ENCODE data around the gene PSMD12.
A peak's percentile ranks its signal among the peaks of the same experiment; 100 is the strongest.

DNA sequence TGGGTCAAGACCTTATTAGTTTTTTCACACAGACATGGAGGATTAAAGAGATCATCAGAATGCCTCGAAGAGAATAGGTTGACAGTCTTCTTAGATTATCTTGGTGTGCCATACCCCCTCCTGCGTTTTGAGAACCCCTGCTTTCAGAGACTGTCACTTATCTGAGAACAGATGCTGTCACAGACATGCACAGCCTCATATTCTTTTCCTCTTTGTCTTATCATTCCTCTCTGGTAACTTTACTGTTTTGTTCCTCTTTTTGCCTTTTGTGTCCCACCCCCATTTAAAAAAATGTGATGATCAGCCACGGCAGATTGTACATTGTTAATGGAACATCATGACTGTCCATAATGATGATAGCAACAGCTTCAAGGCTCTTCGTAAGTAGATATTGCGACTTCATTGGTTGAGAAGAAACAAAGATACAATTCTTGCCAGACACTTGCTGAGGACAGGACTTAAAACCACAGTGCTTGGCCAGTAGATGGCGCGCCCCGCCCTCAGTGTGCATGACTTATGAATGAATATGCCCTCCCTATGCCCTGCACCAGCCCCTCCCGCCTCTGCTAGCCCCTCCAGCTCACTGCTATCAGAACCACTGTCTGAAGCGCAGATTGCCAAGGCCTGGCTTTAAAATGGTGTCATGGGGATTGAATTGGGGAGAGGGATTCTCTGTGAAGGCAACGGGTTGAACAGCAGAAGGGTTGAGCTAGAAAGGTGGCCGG, 8.1 kb upstream of the PSMD12 start:
- TF ChIP-seq, protein P1, sequence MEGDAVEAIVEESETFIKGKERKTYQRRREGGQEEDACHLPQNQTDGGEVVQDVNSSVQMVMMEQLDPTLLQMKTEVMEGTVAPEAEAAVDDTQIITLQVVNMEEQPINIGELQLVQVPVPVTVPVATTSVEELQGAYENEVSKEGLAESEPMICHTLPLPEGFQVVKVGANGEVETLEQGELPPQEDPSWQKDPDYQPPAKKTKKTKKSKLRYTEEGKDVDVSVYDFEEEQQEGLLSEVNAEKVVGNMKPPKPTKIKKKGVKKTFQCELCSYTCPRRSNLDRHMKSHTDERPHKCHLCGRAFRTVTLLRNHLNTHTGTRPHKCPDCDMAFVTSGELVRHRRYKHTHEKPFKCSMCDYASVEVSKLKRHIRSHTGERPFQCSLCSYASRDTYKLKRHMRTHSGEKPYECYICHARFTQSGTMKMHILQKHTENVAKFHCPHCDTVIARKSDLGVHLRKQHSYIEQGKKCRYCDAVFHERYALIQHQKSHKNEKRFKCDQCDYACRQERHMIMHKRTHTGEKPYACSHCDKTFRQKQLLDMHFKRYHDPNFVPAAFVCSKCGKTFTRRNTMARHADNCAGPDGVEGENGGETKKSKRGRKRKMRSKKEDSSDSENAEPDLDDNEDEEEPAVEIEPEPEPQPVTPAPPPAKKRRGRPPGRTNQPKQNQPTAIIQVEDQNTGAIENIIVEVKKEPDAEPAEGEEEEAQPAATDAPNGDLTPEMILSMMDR (IDR thresholded peaks at IDR 0.05): peak; percentile 73 to 87 (median 76)
- TF ChIP-seq POLR2A (IDR thresholded peaks at IDR 0.05) (no peak), POLR2AphosphoS5 (IDR thresholded peaks at IDR 0.05) (no peak), EP300 (IDR thresholded peaks at IDR 0.05) (no peak)
